Right ventricle myocardium superior (tissue), 1 donor: Measurements from ENCODE around the gene RAB27A. TPM values are rescaled to one million over a fixed set of nuclear protein-coding genes. Genes with fewer than 3 reads are reported as not detected.

Source experiments
- ATAC-seq: fragments of 200-7000 bp; cut with Tn5 transposase; one replicate; pipeline ENCODE4 v1.9.1; 2020; ENCODE audit warnings: mild to moderate bottlenecking; ENCODE audit not compliant: poor library complexity
- DNase-seq: peaks from one replicate; pipeline ENCODE4 v3.0.0-alpha.2; 2020
- intact Hi-C: fragments of 100-400 bp; cut with DNase I; formaldehyde crosslinking; loops from one replicate; pipeline ENCODE4 v1.11.2; 2022
- total RNA-seq: library from RNA; stranded (reverse); fragmentation: NEBNext Ultra II Directional; extraction: Animal tissue kit (Norgen Biotek cat#: 25700); gene quantifications from one replicate; pipeline ENCODE4 v1.2.1, GENCODE V29; 2021
- donor health status: DM: no; HTN: yes; CAD: no; lungs with severe emphysema.

The RAB27A gene
- total RNA-seq, 1 donor from 2014 or later, result 4.8 TPM

- no peak for DNase-seq
- ATAC-seq, result no peak
- intact Hi-C loops, result no loop called here
Measured at GRCh38 chr15:55235546-55236036, 54.0 kb downstream of the RAB27A start.

GRCh38 chr15:55234800-55235104 is 54.9 kb downstream of the RAB27A start:
- ATAC-seq (no peak), DNase-seq (no peak)
- intact Hi-C loops, result no loop called here

GRCh38 chr15:55234104-55234799 is 55.4 kb downstream of the RAB27A start:
- DNase-seq, result no peak
- no peak for ATAC-seq
- intact Hi-C loops, result no loop called here

- DNase-seq (no peak), ATAC-seq (no peak)
- intact Hi-C loops, result no loop called here
Measured at GRCh38 chr15:55231455-55231854, 58.2 kb downstream of the RAB27A start.

GRCh38 chr15:55230953-55231352 is 58.7 kb downstream of the RAB27A start:
- DNase-seq (no peak), ATAC-seq (no peak)
- intact Hi-C loops, result no loop called here

- intact Hi-C loops, result no loop called here
- DNase-seq, result no peak
- no peak for ATAC-seq
Measured at GRCh38 chr15:55230051-55230670, 59.5 kb downstream of the RAB27A start.

GRCh38 chr15:55226127-55226526 is 63.5 kb downstream of the RAB27A start:
- intact Hi-C loops, result no loop called here
- ATAC-seq, result no peak
- DNase-seq, result no peak

- DNase-seq, result no peak
- ATAC-seq, result no peak
- intact Hi-C loops, result no loop called here
Measured at GRCh38 chr15:55224892-55225291, 64.7 kb downstream of the RAB27A start.

- intact Hi-C loops, result no loop called here
- peak; percentile 25 for ATAC-seq
Measured at GRCh38 chr15:55222588-55222987, 67.0 kb downstream of the RAB27A start.

GRCh38 chr15:55221090-55222011 is 68.3 kb downstream of the RAB27A start:
- intact Hi-C loops, result no loop called here
- peak; percentile 82 for ATAC-seq
- DNase-seq, result peak; percentile 22

More at GRCh38 chr15:55222588-55222987, 67.0 kb downstream of the RAB27A start:
- DNase-seq, result no peak

- no peak for ATAC-seq
- DNase-seq, result no peak
- intact Hi-C loops, result no loop called here
Measured at GRCh38 chr15:55220606-55221005, 69.0 kb downstream of the RAB27A start.

- ATAC-seq, result no peak
- DNase-seq, result no peak
- intact Hi-C loops, result loop anchor here (10.0 kb wide), 1 partner anchor 217 kb away; no protein-coding TSS in a partner anchor
Measured at GRCh38 chr15:55218056-55218455, 71.6 kb downstream of the RAB27A start.

GRCh38 chr15:55204464-55204863 is 85.1 kb downstream of the RAB27A start:
- intact Hi-C loops, result no loop called here

GRCh38 chr15:55202206-55202605 is 87.4 kb downstream of the RAB27A start:
- DNase-seq (no peak), ATAC-seq (no peak)
- intact Hi-C loops, result no loop called here

More at GRCh38 chr15:55204464-55204863, 85.1 kb downstream of the RAB27A start:
- DNase-seq (no peak), ATAC-seq (no peak)

- DNase-seq, result no peak
- intact Hi-C loops, result no loop called here
- ATAC-seq, result no peak
Measured at GRCh38 chr15:55198706-55199105, 90.9 kb downstream of the RAB27A start.

- intact Hi-C loops, result no loop called here
- ATAC-seq (no peak), DNase-seq (no peak)
Measured at GRCh38 chr15:55197719-55198118, 91.9 kb downstream of the RAB27A start.

GRCh38 chr15:55197362-55197705 is 92.3 kb downstream of the RAB27A start:
- ATAC-seq, result no peak
- no peak for DNase-seq
- intact Hi-C loops, result no loop called here

- intact Hi-C loops, result no loop called here
- peak; percentile 100 for ATAC-seq
- peak; percentile 97 for DNase-seq
Measured at GRCh38 chr15:55196458-55197361, 92.9 kb downstream of the RAB27A start, which contains the start of gene RSL24D1. TSS of gene RSL24D1 (minus strand) at chr15:55196941. CDS start at chr15:55196890, 51 bp downstream.
